H9 (cell line): ENCODE results near the gene UBE2D3. TPM values are rescaled to one million over a fixed set of nuclear protein-coding genes. Genes with fewer than 3 reads are reported as not detected.

Experiments used
- DNase-seq: peaks from one replicate; pipeline ENCODE4 v3.0.0-alpha.2; 2017
- H2AFZ ChIP-seq: one replicate; pipeline ENCODE4 v1.6.1; 2013; ENCODE audit warnings: mild to moderate bottlenecking, low read length, control low read depth, moderate library complexity
- H2AK5ac ChIP-seq: 2 replicates; pipeline ENCODE4 v1.6.1; 2013; ENCODE audit warnings: low read length, control low read depth, mixed read lengths; ENCODE audit not compliant: insufficient read length
- H2BK120ac ChIP-seq: one replicate; pipeline ENCODE4 v1.6.1; 2013; ENCODE audit warnings: low read depth, mild to moderate bottlenecking, low read length, control low read depth, inconsistent platforms; ENCODE audit not compliant: poor library complexity, severe bottlenecking
- H2BK12ac ChIP-seq: 2 replicates; pipeline ENCODE4 v1.6.1; 2013; ENCODE audit warnings: low read length, control low read depth, mixed read lengths, low read depth; ENCODE audit not compliant: insufficient read length
- H2BK15ac ChIP-seq: 2 replicates; pipeline ENCODE4 v1.6.1; 2013; ENCODE audit warnings: low read depth, low read length, control low read depth
- H2BK20ac ChIP-seq: one replicate; pipeline ENCODE4 v1.6.1; 2013; ENCODE audit warnings: low read depth, mild to moderate bottlenecking, low read length, control low read depth, inconsistent platforms; ENCODE audit not compliant: poor library complexity, severe bottlenecking
- H2BK5ac ChIP-seq: 2 replicates; pipeline ENCODE4 v1.6.1; 2013; ENCODE audit warnings: low read length, control low read depth, mixed read lengths; ENCODE audit not compliant: insufficient read length
- H3K14ac ChIP-seq: 2 replicates; pipeline ENCODE4 v1.6.1; 2013; ENCODE audit warnings: low read length, control low read depth; ENCODE audit not compliant: insufficient read depth
- H3K18ac ChIP-seq: 2 replicates; pipeline ENCODE4 v1.6.1; 2013; ENCODE audit warnings: low read depth, mild to moderate bottlenecking, mixed read lengths, low read length, control low read depth; ENCODE audit not compliant: insufficient read length
- H3K23ac ChIP-seq: 2 replicates; pipeline ENCODE4 v1.6.1; 2013; ENCODE audit warnings: low read length, control low read depth, mixed read lengths, low read depth; ENCODE audit not compliant: insufficient read length
- H3K23me2 ChIP-seq: 2 replicates; pipeline ENCODE4 v1.6.1; 2013; ENCODE audit warnings: low read depth, mild to moderate bottlenecking, mixed read lengths, low read length, control low read depth; ENCODE audit not compliant: insufficient read length, poor library complexity, severe bottlenecking
- H3K27ac ChIP-seq: 2 replicates; pipeline ENCODE4 v1.5.1; 2013; ENCODE audit warnings: low read length, control low read depth, mixed read lengths, low read depth; ENCODE audit not compliant: insufficient read length
- H3K27me3 ChIP-seq: 2 replicates; pipeline ENCODE4 v1.6.1; 2013; ENCODE audit warnings: low read length, control low read depth, inconsistent platforms; ENCODE audit not compliant: insufficient read depth
- H3K4ac ChIP-seq: 2 replicates; pipeline ENCODE4 v1.6.1; 2013; ENCODE audit warnings: low read depth, mild to moderate bottlenecking, control low read depth, inconsistent platforms, low read length, moderate library complexity
- H3K4me1 ChIP-seq: 2 replicates; pipeline ENCODE4 v1.6.1; 2013; ENCODE audit warnings: low read length, control low read depth, inconsistent platforms; ENCODE audit not compliant: insufficient read depth
- H3K4me2 ChIP-seq: 2 replicates; pipeline ENCODE4 v1.6.1; 2013; ENCODE audit warnings: low read length, control low read depth, mixed read lengths; ENCODE audit not compliant: insufficient read length, insufficient read depth
- H3K56ac ChIP-seq: 2 replicates; pipeline ENCODE4 v1.6.1; 2013; ENCODE audit warnings: low read depth, mild to moderate bottlenecking, mixed read lengths, low read length, control low read depth; ENCODE audit not compliant: insufficient read length
- H3K79me1 ChIP-seq: 2 replicates; pipeline ENCODE4 v1.6.1; 2013; ENCODE audit warnings: low read depth, mild to moderate bottlenecking, moderate library complexity, low read length, control low read depth, inconsistent platforms; ENCODE audit not compliant: insufficient read depth, poor library complexity, severe bottlenecking
- H3K79me2 ChIP-seq: 2 replicates; pipeline ENCODE4 v1.6.1; 2013; ENCODE audit warnings: low read length, control low read depth, inconsistent platforms; ENCODE audit not compliant: insufficient read depth
- H3K9ac ChIP-seq: 2 replicates; pipeline ENCODE4 v1.6.1; 2013; ENCODE audit warnings: low read length, control low read depth, mixed read lengths; ENCODE audit not compliant: insufficient read length; ENCODE audit errors: extremely low read depth
- H3K9me3 ChIP-seq: one replicate; pipeline ENCODE4 v1.6.1; 2013; ENCODE audit warnings: low read depth, low read length, inconsistent platforms; ENCODE audit not compliant: control insufficient read depth
- H3T11ph ChIP-seq: one replicate; pipeline ENCODE4 v1.6.1; 2013; ENCODE audit warnings: mild to moderate bottlenecking, low read length, control low read depth, inconsistent platforms
- H4K20me1 ChIP-seq: one replicate; pipeline ENCODE4 v1.6.1; 2013; ENCODE audit not compliant: control insufficient read depth, insufficient read length, insufficient read depth
- H4K5ac ChIP-seq: 2 replicates; pipeline ENCODE4 v1.6.1; 2013; ENCODE audit warnings: low read depth, mild to moderate bottlenecking, mixed read lengths, low read length, control low read depth; ENCODE audit not compliant: insufficient read length
- H4K8ac ChIP-seq: replicated peaks from 2 replicates; pipeline ENCODE4 v1.6.1; 2013; ENCODE audit warnings: low read length, control low read depth, mixed read lengths, low read depth; ENCODE audit not compliant: insufficient read length
- H4K91ac ChIP-seq: 2 replicates; pipeline ENCODE4 v1.6.1; 2013; ENCODE audit warnings: low read depth, mild to moderate bottlenecking, moderate library complexity, mixed read lengths, low read length, control low read depth; ENCODE audit not compliant: insufficient read length
- H3K27ac Mint-ChIP-seq, 3 experiments: 2 replicates in 2 of 3; 3 replicates in 1 of 3; pipeline ENCODE4 v1.8.0; 2020 to 2021; ENCODE audit warnings: mixed read lengths in 3 of 3, mild to moderate bottlenecking in 1 of 3, moderate library complexity in 1 of 3
- H3K27me3 Mint-ChIP-seq: 2 replicates; pipeline ENCODE4 v1.8.0; 2021; ENCODE audit warnings: low read depth, mild to moderate bottlenecking, moderate library complexity, mixed read lengths
- H3K36me3 Mint-ChIP-seq, 3 experiments: 2 replicates in 2 of 3; 3 replicates in 1 of 3; pipeline ENCODE4 v1.8.0; 2020 to 2021; ENCODE audit warnings: low read depth in 3 of 3, mixed read lengths in 3 of 3; ENCODE audit not compliant: insufficient read depth in 1 of 3
- H3K4me1 Mint-ChIP-seq, 2 experiments: 2 replicates each; pipeline ENCODE4 v1.8.0; 2020; ENCODE audit warnings: mixed read lengths in 2 of 2
- H3K4me3 Mint-ChIP-seq, 2 experiments: 2 replicates in 1 of 2; 3 replicates in 1 of 2; pipeline ENCODE4 v1.8.0; 2020 to 2021; ENCODE audit warnings: mild to moderate bottlenecking in 2 of 2, mixed read lengths in 2 of 2, moderate library complexity in 1 of 2
- H3K9me3 Mint-ChIP-seq, 2 experiments: 2 replicates in 1 of 2; 3 replicates in 1 of 2; pipeline ENCODE4 v1.8.0; 2020; ENCODE audit warnings: mild to moderate bottlenecking in 2 of 2, mixed read lengths in 2 of 2, moderate library complexity in 1 of 2
- WGBS: extraction: QIAGEN DNeasy Blood & Tissue Kit; methylation state at CpG from one replicate; pipeline ENCODE4 v1.1.7; 2013; ENCODE audit warnings: missing lambda C conversion rate, low lambda C conversion rate, mixed read lengths; ENCODE audit not compliant: insufficient read length; ENCODE audit errors: extremely low coverage; 5-methylcytosine and 5-hydroxymethylcytosine counted together
- total RNA-seq: library from RNA; stranded (reverse); gene quantifications from 2 replicates; pipeline ENCODE4 v1.2.1, GENCODE V29; 2021
- TF ChIP-seq, protein P1 (sequence below): fragments of 200-600 bp; sonication (generic); conservative IDR thresholded peaks from 3 replicates; pipeline ENCODE4 v1.8.0; 2021; ENCODE audit warnings: antibody characterized with exemption, mild to moderate bottlenecking

Gene UBE2D3
- total RNA-seq, 1 experiment from 2014 or later = 378 TPM

GRCh38 chr4:102754044-102754443 lies 73.3 kb downstream of the UBE2D3 start:
- DNase-seq = no peak
- H4K91ac ChIP-seq = no peak overlapping the region
- H3K4me2 ChIP-seq = no peak overlapping the region
- no peak overlapping the region for H2BK120ac ChIP-seq
- no peaks in the 10 kb centered on the region for H3K23me2 ChIP-seq
- H3K9ac ChIP-seq = no peak overlapping the region
- WGBS = no CpG with 5 or more reads among the region's 2 CpGs
- H3K79me1 ChIP-seq = peaks cover 2% of the 10 kb centered on the region
- H3K27me3 ChIP-seq = no peaks in the 10 kb centered on the region
- TF ChIP-seq, protein P1, sequence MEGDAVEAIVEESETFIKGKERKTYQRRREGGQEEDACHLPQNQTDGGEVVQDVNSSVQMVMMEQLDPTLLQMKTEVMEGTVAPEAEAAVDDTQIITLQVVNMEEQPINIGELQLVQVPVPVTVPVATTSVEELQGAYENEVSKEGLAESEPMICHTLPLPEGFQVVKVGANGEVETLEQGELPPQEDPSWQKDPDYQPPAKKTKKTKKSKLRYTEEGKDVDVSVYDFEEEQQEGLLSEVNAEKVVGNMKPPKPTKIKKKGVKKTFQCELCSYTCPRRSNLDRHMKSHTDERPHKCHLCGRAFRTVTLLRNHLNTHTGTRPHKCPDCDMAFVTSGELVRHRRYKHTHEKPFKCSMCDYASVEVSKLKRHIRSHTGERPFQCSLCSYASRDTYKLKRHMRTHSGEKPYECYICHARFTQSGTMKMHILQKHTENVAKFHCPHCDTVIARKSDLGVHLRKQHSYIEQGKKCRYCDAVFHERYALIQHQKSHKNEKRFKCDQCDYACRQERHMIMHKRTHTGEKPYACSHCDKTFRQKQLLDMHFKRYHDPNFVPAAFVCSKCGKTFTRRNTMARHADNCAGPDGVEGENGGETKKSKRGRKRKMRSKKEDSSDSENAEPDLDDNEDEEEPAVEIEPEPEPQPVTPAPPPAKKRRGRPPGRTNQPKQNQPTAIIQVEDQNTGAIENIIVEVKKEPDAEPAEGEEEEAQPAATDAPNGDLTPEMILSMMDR = no peak
- H2AFZ ChIP-seq = no peak overlapping the region
- no peak overlapping the region for H3K4ac ChIP-seq
- peaks cover 7% of the 10 kb centered on the region in 2 experiments for H3K4me1 Mint-ChIP-seq
- H2BK20ac ChIP-seq = no peak overlapping the region
- no peak overlapping the region for H4K8ac ChIP-seq
- H2BK15ac ChIP-seq = no peak overlapping the region
- H3K27me3 Mint-ChIP-seq = no peaks in the 10 kb centered on the region
- peaks cover 5% of the 10 kb centered on the region; the same call in 1 of the 2 replicates for H3K79me2 ChIP-seq
- H3K18ac ChIP-seq = no peak overlapping the region
- H3K27ac Mint-ChIP-seq = no peak overlapping the region
- no peak overlapping the region for H3K56ac ChIP-seq
- peaks cover 3 to 4% of the 10 kb centered on the region in 2 experiments; a peak in 3 of 5 replicates for H3K9me3 Mint-ChIP-seq
- H3K23ac ChIP-seq = no peak overlapping the region
- no peak overlapping the region for H2AK5ac ChIP-seq
- no peak overlapping the region for H2BK12ac ChIP-seq
- H2BK5ac ChIP-seq = no peak overlapping the region
- H3K36me3 Mint-ChIP-seq = peaks cover 4 to 10% (median 6%) of the 10 kb centered on the region in 3 experiments
- H4K5ac ChIP-seq = no peak overlapping the region
- no peak overlapping the region for H3K14ac ChIP-seq
- no peaks in the 10 kb centered on the region for H3K4me1 ChIP-seq
- no peak overlapping the region for H3K4me3 Mint-ChIP-seq
- H3K27ac ChIP-seq = no peak overlapping the region
- H3T11ph ChIP-seq = no peak overlapping the region
- no peaks in the 10 kb centered on the region for H4K20me1 ChIP-seq
- H3K9me3 ChIP-seq = no peaks in the 10 kb centered on the region
